Liver (tissue), 9 donors: ENCODE measurements around the gene USP46. TPM values are rescaled to one million over a fixed set of nuclear protein-coding genes. Genes with fewer than 3 reads are reported as not detected.

Experiments
- DNase-seq: peaks from one replicate; pipeline ENCODE4 v3.0.0-alpha.2; 2017; ENCODE audit warnings: low spot score
- H3K27ac ChIP-seq, 2 donors: one replicate each; pipeline ENCODE4 v1.7.0; 2013; ENCODE audit warnings: inconsistent platforms in 2 of 2, low read length in 2 of 2, control low read depth in 1 of 2, low read depth in 1 of 2, mild to moderate bottlenecking in 1 of 2
- H3K27me3 ChIP-seq, 4 donors: one replicate each; pipeline versions ENCODE4 v1.6.1 to v1.7.0; 2013; ENCODE audit warnings: low read length in 3 of 4, inconsistent platforms in 1 of 4, mild to moderate bottlenecking in 1 of 4, moderate library complexity in 1 of 4; ENCODE audit not compliant: control insufficient read depth in 4 of 4, insufficient read depth in 4 of 4
- H3K36me3 ChIP-seq, 4 donors: one replicate each; pipeline versions ENCODE4 v1.6.1 to v1.7.0; 2013; ENCODE audit warnings: low read length in 3 of 4, mild to moderate bottlenecking in 3 of 4, low read depth in 1 of 4, moderate library complexity in 1 of 4; ENCODE audit not compliant: control insufficient read depth in 4 of 4, insufficient read depth in 3 of 4
- H3K4me1 ChIP-seq, 4 donors: one replicate each; pipeline versions ENCODE4 v1.6.1 to v1.7.0; 2013; ENCODE audit warnings: low read length in 3 of 4, mild to moderate bottlenecking in 3 of 4, moderate library complexity in 1 of 4; ENCODE audit not compliant: control insufficient read depth in 4 of 4, insufficient read depth in 4 of 4
- H3K4me3 ChIP-seq, 3 donors: one replicate each; pipeline versions ENCODE4 v1.6.1 to v1.7.0; 2013; ENCODE audit warnings: low read length in 3 of 3, control low read depth in 1 of 3, low read depth in 1 of 3, mild to moderate bottlenecking in 1 of 3
- H3K9ac ChIP-seq, 2 donors: one replicate each; pipeline ENCODE4 v1.7.0; 2013; ENCODE audit warnings: low read length in 2 of 2, mild to moderate bottlenecking in 2 of 2, moderate library complexity in 2 of 2, control low read depth in 1 of 2, low read depth in 1 of 2
- H3K9me3 ChIP-seq, 4 donors: one replicate each; pipeline versions ENCODE4 v1.6.1 to v1.7.0; 2013; ENCODE audit warnings: low read length in 3 of 4; ENCODE audit not compliant: control insufficient read depth in 4 of 4
- EGR1 ChIP-seq, 2 donors: IDR thresholded peaks; 2 replicates each; pipeline ENCODE4 v1.6.1; 2016 to 2018; ENCODE audit warnings: antibody characterized with exemption in 2 of 2, low read depth in 2 of 2
- FOXA1 ChIP-seq: IDR thresholded peaks from 2 replicates; pipeline ENCODE4 v1.6.1; 2016; ENCODE audit warnings: antibody characterized with exemption
- FOXA2 ChIP-seq: IDR thresholded peaks from 2 replicates; pipeline ENCODE4 v1.6.1; 2016; ENCODE audit warnings: antibody characterized with exemption
- GABPA ChIP-seq, 2 donors: IDR thresholded peaks in 1 of 2; conservative IDR thresholded peaks in 1 of 2; 2 replicates each; pipeline ENCODE4 v1.6.1; 2016; ENCODE audit warnings: antibody characterized with exemption in 2 of 2, mild to moderate bottlenecking in 1 of 2, moderate library complexity in 1 of 2
- HNF4A ChIP-seq, 2 donors: conservative IDR thresholded peaks; 2 replicates each; pipeline ENCODE4 v1.6.1; 2016; ENCODE audit warnings: antibody characterized with exemption in 2 of 2, mild to moderate bottlenecking in 2 of 2
- HNF4G ChIP-seq: IDR thresholded peaks from 2 replicates; pipeline ENCODE4 v1.6.1; 2016; ENCODE audit warnings: antibody characterized with exemption
- JUND ChIP-seq, 2 donors: IDR thresholded peaks; 2 replicates each; pipeline ENCODE4 v1.6.1; 2016; ENCODE audit warnings: antibody characterized with exemption in 2 of 2
- NR2F2 ChIP-seq: IDR thresholded peaks from 2 replicates; pipeline ENCODE4 v1.6.1; 2016; ENCODE audit warnings: antibody characterized with exemption
- RAD21 ChIP-seq, 2 donors: IDR thresholded peaks; 2 replicates each; pipeline ENCODE4 v1.6.1; 2016; ENCODE audit warnings: antibody characterized with exemption in 2 of 2, mild to moderate bottlenecking in 2 of 2
- RXRA ChIP-seq, 2 donors: IDR thresholded peaks; 2 replicates each; pipeline ENCODE4 v1.6.1; 2017 to 2018; ENCODE audit warnings: antibody characterized with exemption in 2 of 2, mild to moderate bottlenecking in 1 of 2
- SP1 ChIP-seq: IDR thresholded peaks from 2 replicates; pipeline ENCODE4 v1.6.1; 2018; ENCODE audit warnings: antibody characterized with exemption, mild to moderate bottlenecking
- TAF1 ChIP-seq: conservative IDR thresholded peaks from 2 replicates; pipeline ENCODE4 v1.6.1; 2016; ENCODE audit warnings: antibody characterized with exemption, mild to moderate bottlenecking
- YY1 ChIP-seq: IDR thresholded peaks from 2 replicates; pipeline ENCODE4 v1.6.1; 2016; ENCODE audit warnings: antibody characterized with exemption, mild to moderate bottlenecking
- WGBS: extraction: QIAGEN DNeasy Blood & Tissue Kit; methylation state at CpG from one replicate; pipeline ENCODE4 v1.1.7; 2013; 5-methylcytosine and 5-hydroxymethylcytosine counted together
- polyA plus RNA-seq, 2 donors: library from polyadenylated mRNA; stranded (reverse) in 1 of 2; unstranded in 1 of 2; fragments of 200-250 nt in 1 of 2; fragments of >200 nt in 1 of 2; fragmentation: Nextera tagmentation in 1 of 2; extraction: Ambion mirVana in 1 of 2; gene quantifications; one replicate each; pipeline versions ENCODE4 v1.2.1 to v1.2.3, GENCODE V29; 2013 to 2015
- total RNA-seq, 2 donors: library from RNA; depleted of rRNA; stranded (reverse); fragments of >200 nt; gene quantifications; one replicate each; pipeline ENCODE4 v1.2.3, GENCODE V29; 2014
- TF ChIP-seq, protein P1 (sequence below): IDR thresholded peaks from 2 replicates; pipeline ENCODE4 v1.6.1; 2016; ENCODE audit warnings: antibody characterized with exemption
- TF ChIP-seq, protein P2 (sequence below): IDR thresholded peaks from 2 replicates; pipeline ENCODE4 v1.6.1; 2016; ENCODE audit warnings: antibody characterized with exemption
- TF ChIP-seq, protein P3 (sequence below): IDR thresholded peaks from 2 replicates; pipeline ENCODE4 v1.6.1; 2016; ENCODE audit warnings: antibody characterized with exemption
- TF ChIP-seq, protein P4 (sequence below): IDR thresholded peaks from 2 replicates; pipeline ENCODE4 v1.6.1; 2016; ENCODE audit warnings: antibody characterized with exemption, mild to moderate bottlenecking
- TF ChIP-seq, protein P5 (sequence below): fragments of 150-350 bp; IDR thresholded peaks from 2 replicates; pipeline ENCODE4 v1.5.1; 2017; ENCODE audit warnings: improper control_type of control experiment, low read depth, low read length; ENCODE audit not compliant: missing input control
- donor health status: healthy.
- donor health status: healthy.
- donor health status: healthy.
- donor health status: healthy.
- donor health status: healthy.

USP46 gene
- total and polyA plus RNA-seq, 4 donors, result 2.3 to 5.5 (median 3.9) TPM

DNA sequence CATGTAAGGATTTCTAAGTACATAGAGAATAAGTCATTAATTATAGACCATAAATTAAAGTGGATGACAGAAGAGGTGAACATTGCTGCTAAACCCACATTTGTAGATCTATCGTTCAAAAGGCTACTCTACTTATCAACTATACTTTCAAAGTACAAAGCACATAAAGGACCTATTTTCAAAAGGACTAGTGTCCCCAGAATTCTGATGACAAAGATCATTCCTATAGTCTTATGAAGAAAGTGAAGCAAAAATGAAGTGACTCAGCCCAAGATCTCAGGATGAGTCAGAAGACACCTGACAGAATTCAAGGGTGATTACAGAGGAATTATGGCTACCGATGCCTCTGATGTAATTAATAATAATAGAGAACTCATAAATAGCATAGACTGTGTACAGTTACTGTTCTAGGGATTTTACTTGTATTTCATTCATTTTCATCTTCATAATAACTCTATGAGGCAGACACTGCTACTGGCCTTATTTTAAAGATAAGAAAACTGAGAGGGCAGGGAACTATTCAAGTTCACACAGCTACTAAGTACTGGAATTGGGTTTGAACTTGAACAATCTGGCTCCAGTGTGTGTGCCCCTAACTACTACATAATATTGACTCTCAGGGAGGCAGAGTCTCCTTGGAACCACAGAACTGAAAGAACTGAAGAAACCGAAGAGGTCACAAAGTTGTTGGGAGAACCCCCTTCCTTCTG is 17.1 kb downstream of the USP46 start:
- no peak overlapping the region for H3K4me3 ChIP-seq
- no peak for DNase-seq
- 91% methylated on average over 3 of the region's 3 CpGs for WGBS
- H3K27me3 ChIP-seq, result no peaks in the 10 kb centered on the region
- H3K4me1 ChIP-seq, result peaks cover 0 to 10% (median 9%) of the 10 kb centered on the region in 4 donors
- H3K9me3 ChIP-seq, result no peaks in the 10 kb centered on the region
- TF ChIP-seq, protein P1, sequence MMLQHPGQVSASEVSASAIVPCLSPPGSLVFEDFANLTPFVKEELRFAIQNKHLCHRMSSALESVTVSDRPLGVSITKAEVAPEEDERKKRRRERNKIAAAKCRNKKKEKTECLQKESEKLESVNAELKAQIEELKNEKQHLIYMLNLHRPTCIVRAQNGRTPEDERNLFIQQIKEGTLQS, result no peak
- TF ChIP-seq SP1 (no peak), NR2F2 (no peak), JUND (IDR thresholded peaks at IDR 0.05) (no peak)
- no peak overlapping the region for H3K27ac ChIP-seq
- no peaks in the 10 kb centered on the region for H3K36me3 ChIP-seq
- H3K9ac ChIP-seq, result no peak overlapping the region

DNA sequence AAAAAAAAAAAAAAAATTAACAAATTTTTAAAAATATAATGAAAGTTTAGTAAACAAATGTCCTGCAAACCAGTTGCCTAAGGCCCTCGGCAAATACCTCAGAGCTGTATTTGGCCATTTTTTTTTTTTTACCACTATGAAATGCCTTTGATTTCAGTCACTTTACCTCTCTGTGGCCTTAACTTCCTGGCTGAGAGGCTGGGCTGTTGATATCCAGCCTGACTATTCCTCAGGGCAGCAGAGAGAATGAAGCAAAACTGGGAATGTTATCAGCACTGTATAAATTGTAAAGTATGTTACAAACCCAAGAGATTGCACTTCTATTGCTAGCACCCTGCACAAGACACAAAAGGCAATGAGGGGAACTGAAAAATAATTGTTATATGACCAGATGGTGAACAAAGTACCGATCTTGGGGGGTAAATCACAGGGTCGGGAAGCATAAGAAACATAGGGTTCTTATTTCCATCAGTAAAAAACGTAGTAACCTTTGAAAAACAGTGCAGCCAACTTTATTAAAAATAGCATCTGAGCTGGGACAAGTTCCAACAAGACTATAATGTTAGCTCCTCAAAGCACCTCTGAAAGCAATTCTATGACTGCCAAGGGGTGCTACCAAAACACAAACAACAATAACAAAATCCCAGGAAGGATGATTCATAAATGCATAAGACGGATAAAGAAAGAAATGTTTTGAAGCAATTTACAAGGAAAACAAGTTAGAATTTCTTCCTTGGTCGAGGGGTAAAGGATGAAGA is 18.1 kb downstream of the USP46 start:
- no peak overlapping the region for H3K9ac ChIP-seq
- 81% methylated on average over 6 of the region's 6 CpGs for WGBS
- no peaks in the 10 kb centered on the region for H3K9me3 ChIP-seq
- no peaks in the 10 kb centered on the region for H3K27me3 ChIP-seq
- TF ChIP-seq GABPA (IDR thresholded peaks at IDR 0.05 in 1 of 2, conservative IDR thresholded peaks at IDR 0.05 in 1 of 2) (no peak), RXRA (IDR thresholded peaks at IDR 0.05) (no peak), SP1 (no peak), FOXA2 (no peak), HNF4A (conservative IDR thresholded peaks at IDR 0.05) (no peak), YY1 (no peak), HNF4G (no peak), RAD21 (IDR thresholded peaks at IDR 0.05) (no peak), JUND (IDR thresholded peaks at IDR 0.05) (no peak), EGR1 (IDR thresholded peaks at IDR 0.05; ENCODE audit: low read depth in 2 of 2) (no peak), NR2F2 (no peak), FOXA1 (no peak), TAF1 (no peak)
- TF ChIP-seq, protein P2, sequence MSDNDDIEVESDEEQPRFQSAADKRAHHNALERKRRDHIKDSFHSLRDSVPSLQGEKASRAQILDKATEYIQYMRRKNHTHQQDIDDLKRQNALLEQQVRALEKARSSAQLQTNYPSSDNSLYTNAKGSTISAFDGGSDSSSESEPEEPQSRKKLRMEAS, result no peak
- TF ChIP-seq, protein P3, sequence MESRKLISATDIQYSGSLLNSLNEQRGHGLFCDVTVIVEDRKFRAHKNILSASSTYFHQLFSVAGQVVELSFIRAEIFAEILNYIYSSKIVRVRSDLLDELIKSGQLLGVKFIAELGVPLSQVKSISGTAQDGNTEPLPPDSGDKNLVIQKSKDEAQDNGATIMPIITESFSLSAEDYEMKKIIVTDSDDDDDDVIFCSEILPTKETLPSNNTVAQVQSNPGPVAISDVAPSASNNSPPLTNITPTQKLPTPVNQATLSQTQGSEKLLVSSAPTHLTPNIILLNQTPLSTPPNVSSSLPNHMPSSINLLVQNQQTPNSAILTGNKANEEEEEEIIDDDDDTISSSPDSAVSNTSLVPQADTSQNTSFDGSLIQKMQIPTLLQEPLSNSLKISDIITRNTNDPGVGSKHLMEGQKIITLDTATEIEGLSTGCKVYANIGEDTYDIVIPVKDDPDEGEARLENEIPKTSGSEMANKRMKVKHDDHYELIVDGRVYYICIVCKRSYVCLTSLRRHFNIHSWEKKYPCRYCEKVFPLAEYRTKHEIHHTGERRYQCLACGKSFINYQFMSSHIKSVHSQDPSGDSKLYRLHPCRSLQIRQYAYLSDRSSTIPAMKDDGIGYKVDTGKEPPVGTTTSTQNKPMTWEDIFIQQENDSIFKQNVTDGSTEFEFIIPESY, result no peak
- TF ChIP-seq, protein P1, result no peak
- TF ChIP-seq, protein P4, sequence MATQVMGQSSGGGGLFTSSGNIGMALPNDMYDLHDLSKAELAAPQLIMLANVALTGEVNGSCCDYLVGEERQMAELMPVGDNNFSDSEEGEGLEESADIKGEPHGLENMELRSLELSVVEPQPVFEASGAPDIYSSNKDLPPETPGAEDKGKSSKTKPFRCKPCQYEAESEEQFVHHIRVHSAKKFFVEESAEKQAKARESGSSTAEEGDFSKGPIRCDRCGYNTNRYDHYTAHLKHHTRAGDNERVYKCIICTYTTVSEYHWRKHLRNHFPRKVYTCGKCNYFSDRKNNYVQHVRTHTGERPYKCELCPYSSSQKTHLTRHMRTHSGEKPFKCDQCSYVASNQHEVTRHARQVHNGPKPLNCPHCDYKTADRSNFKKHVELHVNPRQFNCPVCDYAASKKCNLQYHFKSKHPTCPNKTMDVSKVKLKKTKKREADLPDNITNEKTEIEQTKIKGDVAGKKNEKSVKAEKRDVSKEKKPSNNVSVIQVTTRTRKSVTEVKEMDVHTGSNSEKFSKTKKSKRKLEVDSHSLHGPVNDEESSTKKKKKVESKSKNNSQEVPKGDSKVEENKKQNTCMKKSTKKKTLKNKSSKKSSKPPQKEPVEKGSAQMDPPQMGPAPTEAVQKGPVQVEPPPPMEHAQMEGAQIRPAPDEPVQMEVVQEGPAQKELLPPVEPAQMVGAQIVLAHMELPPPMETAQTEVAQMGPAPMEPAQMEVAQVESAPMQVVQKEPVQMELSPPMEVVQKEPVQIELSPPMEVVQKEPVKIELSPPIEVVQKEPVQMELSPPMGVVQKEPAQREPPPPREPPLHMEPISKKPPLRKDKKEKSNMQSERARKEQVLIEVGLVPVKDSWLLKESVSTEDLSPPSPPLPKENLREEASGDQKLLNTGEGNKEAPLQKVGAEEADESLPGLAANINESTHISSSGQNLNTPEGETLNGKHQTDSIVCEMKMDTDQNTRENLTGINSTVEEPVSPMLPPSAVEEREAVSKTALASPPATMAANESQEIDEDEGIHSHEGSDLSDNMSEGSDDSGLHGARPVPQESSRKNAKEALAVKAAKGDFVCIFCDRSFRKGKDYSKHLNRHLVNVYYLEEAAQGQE, result no peak
- TF ChIP-seq, protein P5, sequence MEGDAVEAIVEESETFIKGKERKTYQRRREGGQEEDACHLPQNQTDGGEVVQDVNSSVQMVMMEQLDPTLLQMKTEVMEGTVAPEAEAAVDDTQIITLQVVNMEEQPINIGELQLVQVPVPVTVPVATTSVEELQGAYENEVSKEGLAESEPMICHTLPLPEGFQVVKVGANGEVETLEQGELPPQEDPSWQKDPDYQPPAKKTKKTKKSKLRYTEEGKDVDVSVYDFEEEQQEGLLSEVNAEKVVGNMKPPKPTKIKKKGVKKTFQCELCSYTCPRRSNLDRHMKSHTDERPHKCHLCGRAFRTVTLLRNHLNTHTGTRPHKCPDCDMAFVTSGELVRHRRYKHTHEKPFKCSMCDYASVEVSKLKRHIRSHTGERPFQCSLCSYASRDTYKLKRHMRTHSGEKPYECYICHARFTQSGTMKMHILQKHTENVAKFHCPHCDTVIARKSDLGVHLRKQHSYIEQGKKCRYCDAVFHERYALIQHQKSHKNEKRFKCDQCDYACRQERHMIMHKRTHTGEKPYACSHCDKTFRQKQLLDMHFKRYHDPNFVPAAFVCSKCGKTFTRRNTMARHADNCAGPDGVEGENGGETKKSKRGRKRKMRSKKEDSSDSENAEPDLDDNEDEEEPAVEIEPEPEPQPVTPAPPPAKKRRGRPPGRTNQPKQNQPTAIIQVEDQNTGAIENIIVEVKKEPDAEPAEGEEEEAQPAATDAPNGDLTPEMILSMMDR, result no peak
- H3K36me3 ChIP-seq, result no peaks in the 10 kb centered on the region
- H3K4me3 ChIP-seq, result no peak overlapping the region
- no peak for DNase-seq
- H3K27ac ChIP-seq, result no peak overlapping the region
- H3K4me1 ChIP-seq, result peaks cover 0 to 10% (median 9%) of the 10 kb centered on the region in 4 donors
